Colonic mucosa (tissue), 4 donors: Measurements from ENCODE around the gene ZNF341. TPM values are rescaled to one million over a fixed set of nuclear protein-coding genes. Genes with fewer than 3 reads are reported as not detected.
A peak's percentile ranks its signal among the peaks of the same experiment; 100 is the strongest.

Source experiments
- DNase-seq: peaks from one replicate; pipeline ENCODE4 v3.0.0-alpha.2; 2020
- H3K27ac ChIP-seq: fragments of 200-600 bp; one replicate; pipeline ENCODE4 v1.8.0; 2021
- H3K27me3 ChIP-seq: fragments of 200-600 bp; one replicate; pipeline ENCODE4 v1.8.0; 2021
- H3K36me3 ChIP-seq: fragments of 200-600 bp; one replicate; pipeline ENCODE4 v1.8.0; 2021
- H3K4me1 ChIP-seq: fragments of 200-600 bp; one replicate; pipeline ENCODE4 v1.8.0; 2021; ENCODE audit warnings: mild to moderate bottlenecking
- H3K4me3 ChIP-seq: fragments of 200-600 bp; one replicate; pipeline ENCODE4 v1.8.0; 2021
- H3K9ac ChIP-seq, 2 donors: one replicate each; pipeline ENCODE4 v1.7.0; 2013; ENCODE audit warnings: control low read depth in 2 of 2, low read depth in 2 of 2, low read length in 2 of 2
- H3K9me3 ChIP-seq: fragments of 200-600 bp; one replicate; pipeline ENCODE4 v1.8.0; 2021
- intact Hi-C: fragments of 100-400 bp; cut with DNase I; formaldehyde crosslinking; loops from one replicate; pipeline ENCODE4 v1.14.1; 2022
- total RNA-seq, 2 donors: library from RNA; stranded (reverse); fragmentation: NEBNext Ultra II Directional in 1 of 2; extraction: Animal tissue kit (Norgen Biotek cat#: 25700) in 1 of 2; gene quantifications; one replicate each; pipeline ENCODE4 v1.2.1, GENCODE V29; 2021
- TF ChIP-seq, protein P1 (sequence below): fragments of 200-600 bp; IDR thresholded peaks from one replicate; pipeline ENCODE4 v1.8.0; 2022; ENCODE audit warnings: antibody characterized with exemption, mild to moderate bottlenecking
- donor health status: healthy.
- donor health status: DM: no; HTN: no; CAD: no.
- donor health status: DM: no; HTN: no; CAD: no.

ZNF341 gene
- total RNA-seq, 2 donors from 2014 or later: 2.7 to 6.1 TPM

DNA sequence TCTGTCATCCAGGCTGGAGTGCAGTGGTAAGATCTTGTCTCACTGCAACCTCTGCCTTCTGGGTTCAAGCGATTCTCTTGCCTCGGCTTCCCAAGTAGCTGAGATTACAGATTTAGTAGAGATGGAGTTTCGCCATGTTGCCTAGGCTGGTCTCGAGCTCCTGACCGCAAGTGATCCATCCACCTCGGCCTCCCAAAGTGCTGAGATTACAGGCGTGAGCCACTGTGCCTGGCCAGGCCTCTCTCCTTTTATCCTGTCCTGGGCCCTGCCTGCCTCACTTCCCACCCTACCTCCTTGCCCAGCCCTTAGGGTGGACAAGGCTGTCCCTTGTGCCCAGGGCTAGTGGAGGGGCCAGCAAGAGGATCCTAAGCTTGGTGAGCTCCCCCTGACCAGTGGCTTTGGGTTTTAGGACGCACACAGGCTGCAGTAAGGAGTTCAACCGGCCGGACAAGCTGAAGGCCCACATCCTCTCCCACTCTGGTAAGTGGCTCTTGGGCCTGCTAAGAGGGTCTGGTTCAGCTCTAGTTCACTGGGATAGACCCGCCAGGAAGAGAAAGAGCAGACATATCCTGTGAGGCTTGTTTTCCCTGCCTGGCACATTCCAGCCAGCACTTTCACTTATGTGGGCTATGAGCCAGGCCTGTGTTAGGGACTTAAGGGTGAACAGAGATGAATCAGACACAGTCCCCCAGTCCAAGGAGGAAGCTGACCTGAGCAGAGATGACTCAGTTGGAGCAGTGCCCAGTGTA lies 57.5 kb downstream of the ZNF341 start:
- Histone ChIP-seq H3K9me3 (no peaks in the 10 kb centered on the region), H3K36me3 (no peaks in the 10 kb centered on the region), H3K4me1 (peaks cover 5% of the 10 kb centered on the region), H3K27ac (peak overlapping the region; percentile 84), H3K4me3 (no peak overlapping the region), H3K9ac (peak overlapping the region; percentile 38 to 79), H3K27me3 (no peaks in the 10 kb centered on the region)
- TF ChIP-seq, protein P1, sequence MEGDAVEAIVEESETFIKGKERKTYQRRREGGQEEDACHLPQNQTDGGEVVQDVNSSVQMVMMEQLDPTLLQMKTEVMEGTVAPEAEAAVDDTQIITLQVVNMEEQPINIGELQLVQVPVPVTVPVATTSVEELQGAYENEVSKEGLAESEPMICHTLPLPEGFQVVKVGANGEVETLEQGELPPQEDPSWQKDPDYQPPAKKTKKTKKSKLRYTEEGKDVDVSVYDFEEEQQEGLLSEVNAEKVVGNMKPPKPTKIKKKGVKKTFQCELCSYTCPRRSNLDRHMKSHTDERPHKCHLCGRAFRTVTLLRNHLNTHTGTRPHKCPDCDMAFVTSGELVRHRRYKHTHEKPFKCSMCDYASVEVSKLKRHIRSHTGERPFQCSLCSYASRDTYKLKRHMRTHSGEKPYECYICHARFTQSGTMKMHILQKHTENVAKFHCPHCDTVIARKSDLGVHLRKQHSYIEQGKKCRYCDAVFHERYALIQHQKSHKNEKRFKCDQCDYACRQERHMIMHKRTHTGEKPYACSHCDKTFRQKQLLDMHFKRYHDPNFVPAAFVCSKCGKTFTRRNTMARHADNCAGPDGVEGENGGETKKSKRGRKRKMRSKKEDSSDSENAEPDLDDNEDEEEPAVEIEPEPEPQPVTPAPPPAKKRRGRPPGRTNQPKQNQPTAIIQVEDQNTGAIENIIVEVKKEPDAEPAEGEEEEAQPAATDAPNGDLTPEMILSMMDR: no peak
- intact Hi-C loops: loop anchor here (5.0 kb wide), 1 partner anchor 57 kb away; the partner anchor contains the start of gene ZNF341
- DNase-seq: peak; percentile 95

DNA sequence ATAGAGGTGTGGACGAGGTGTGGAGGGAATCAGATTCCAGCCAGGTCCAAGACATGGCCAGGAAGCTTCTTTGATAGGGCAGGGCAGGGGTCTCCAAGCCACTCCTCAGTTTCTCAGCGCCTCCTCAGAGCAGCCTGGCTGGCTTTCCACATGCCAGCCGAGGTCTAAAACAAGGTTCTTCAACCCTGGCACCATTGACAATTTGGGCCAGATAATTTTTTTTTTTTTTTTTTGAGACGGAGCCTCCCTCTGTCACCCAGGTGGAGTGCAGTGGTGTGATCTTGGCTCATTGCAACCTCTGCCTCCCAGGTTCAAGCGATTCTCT lies 58.0 kb downstream of the ZNF341 start:
- TF ChIP-seq, protein P1: no peak
- Histone ChIP-seq H3K36me3 (no peaks in the 10 kb centered on the region), H3K4me3 (no peak overlapping the region), H3K9ac (peak overlapping the region in 1 of 2 donors; percentile 79), H3K4me1 (peaks cover 5% of the 10 kb centered on the region), H3K27me3 (no peaks in the 10 kb centered on the region), H3K27ac (peak overlapping the region; percentile 84), H3K9me3 (no peaks in the 10 kb centered on the region)
- DNase-seq: no peak
- intact Hi-C loops: loop anchor here (5.0 to 10.0 kb wide), 2 partner anchors 58 to 115 kb away; partner anchors contain the start of gene ZNF341

DNA sequence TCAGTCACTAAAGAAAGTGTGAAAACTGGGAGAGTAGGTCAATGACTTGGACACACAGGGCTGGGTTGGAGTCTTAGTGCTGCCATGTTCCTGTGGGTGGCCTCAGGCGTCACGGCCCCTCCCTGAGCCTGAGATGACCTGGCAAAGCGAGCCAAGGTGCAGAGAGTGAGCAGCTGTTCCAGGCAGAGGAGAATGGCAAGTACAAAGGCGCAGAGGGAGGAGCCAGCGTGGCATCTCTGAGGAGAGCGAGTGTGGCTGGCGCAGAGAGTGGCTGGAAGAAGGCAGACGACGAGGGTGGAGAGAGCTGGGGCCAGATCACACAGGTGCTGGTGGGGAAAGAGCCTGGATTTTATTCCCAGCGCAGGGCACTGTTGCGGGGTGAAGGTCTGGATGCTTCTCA lies 58.8 kb downstream of the ZNF341 start:
- intact Hi-C loops: loop anchor here (10.0 kb wide), 1 partner anchor 114 kb away; no protein-coding TSS in a partner anchor
- Histone ChIP-seq H3K36me3 (no peaks in the 10 kb centered on the region), H3K27ac (peak overlapping the region; percentile 84), H3K27me3 (no peaks in the 10 kb centered on the region), H3K9me3 (no peaks in the 10 kb centered on the region), H3K4me3 (no peak overlapping the region), H3K9ac (peak overlapping the region; percentile 27 to 51), H3K4me1 (peaks cover 5% of the 10 kb centered on the region)
- DNase-seq: peak; percentile 87
- TF ChIP-seq, protein P1: no peak

DNA sequence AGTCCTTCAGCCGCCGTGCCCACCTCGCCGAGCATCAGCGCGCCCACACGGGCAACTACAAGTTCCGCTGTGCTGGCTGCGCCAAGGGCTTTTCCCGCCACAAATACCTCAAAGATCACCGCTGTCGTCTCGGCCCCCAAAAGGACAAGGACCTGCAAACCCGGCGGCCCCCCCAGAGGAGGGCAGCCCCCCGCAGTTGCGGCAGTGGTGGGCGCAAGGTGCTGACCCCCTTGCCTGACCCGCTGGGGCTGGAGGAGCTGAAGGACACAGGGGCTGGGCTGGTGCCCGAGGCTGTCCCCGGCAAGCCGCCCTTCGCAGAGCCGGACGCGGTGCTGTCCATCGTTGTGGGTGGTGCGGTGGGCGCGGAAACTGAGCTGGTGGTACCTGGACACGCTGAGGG lies 59.2 kb downstream of the ZNF341 start:
- Histone ChIP-seq H3K27me3 (no peaks in the 10 kb centered on the region), H3K36me3 (no peaks in the 10 kb centered on the region), H3K9ac (peak overlapping the region; percentile 27 to 51), H3K9me3 (no peaks in the 10 kb centered on the region), H3K4me1 (peaks cover 5% of the 10 kb centered on the region), H3K4me3 (no peak overlapping the region), H3K27ac (no peak overlapping the region)
- peak; percentile 26 for DNase-seq
- TF ChIP-seq, protein P1: no peak
- intact Hi-C loops: loop anchor here (10.0 kb wide), 1 partner anchor 114 kb away; no protein-coding TSS in a partner anchor

DNA sequence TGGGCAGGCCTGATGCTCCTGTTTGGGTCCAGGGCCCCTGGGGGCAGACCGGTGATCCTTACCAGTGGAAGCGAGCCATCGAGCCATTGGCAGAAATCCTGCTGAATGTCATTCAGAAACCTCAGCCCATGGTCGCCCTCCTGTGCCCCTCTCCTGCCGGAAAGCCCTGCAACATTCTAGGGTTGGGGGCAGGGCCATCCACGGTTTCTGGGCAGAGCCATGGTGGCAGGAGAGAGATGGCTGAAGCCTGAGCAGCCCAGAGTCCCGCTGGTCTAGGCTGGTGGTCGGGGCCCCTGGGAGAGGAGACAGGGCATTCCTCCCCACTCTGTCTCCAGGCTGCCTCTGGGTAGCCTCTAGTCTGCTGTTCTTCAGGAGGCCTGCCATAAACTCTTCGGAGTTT lies 59.7 kb downstream of the ZNF341 start:
- no peak for DNase-seq
- H3K9me3 ChIP-seq: no peaks in the 10 kb centered on the region
- intact Hi-C loops: loop anchor here (10.0 kb wide), 1 partner anchor 113 kb away; no protein-coding TSS in a partner anchor

More for the DNA sequence above, 59.7 kb downstream of the ZNF341 start:
- Histone ChIP-seq H3K36me3 (no peaks in the 10 kb centered on the region), H3K9ac (peak overlapping the region in 1 of 2 donors; percentile 39), H3K4me3 (no peak overlapping the region), H3K27me3 (no peaks in the 10 kb centered on the region), H3K4me1 (peaks cover 5% of the 10 kb centered on the region), H3K27ac (no peak overlapping the region)
- TF ChIP-seq, protein P1: no peak
